HL-60 (cell line): ENCODE data around the gene ZFYVE26.

Source experiments
- DNase-seq, 2 experiments: peaks; one replicate each; pipeline ENCODE4 v3.0.0-alpha.2; 2010 to 2020; ENCODE audit warnings: low read depth in 1 of 2, low spot score in 1 of 2
- H3K27ac ChIP-seq: fragments of 250-450 bp; sonication (Bioruptor Pico); replicated peaks from 2 replicates; pipeline ENCODE4 v1.5.1; 2020; ENCODE audit warnings: mild to moderate bottlenecking, moderate library complexity
- H3K27me3 ChIP-seq: fragments of 250-450 bp; sonication (Bioruptor Pico); 2 replicates; pipeline ENCODE4 v1.5.1; 2021; ENCODE audit warnings: mild to moderate bottlenecking, moderate library complexity; ENCODE audit not compliant: insufficient read depth, poor library complexity, severe bottlenecking
- H3K4me3 ChIP-seq: replicated peaks from 2 replicates; pipeline ENCODE4 v1.5.1; 2011; ENCODE audit warnings: mild to moderate bottlenecking, control low read depth, low read length; ENCODE audit not compliant: insufficient read depth
- GABPA ChIP-seq: IDR thresholded peaks from 2 replicates; pipeline ENCODE4 v1.6.1; 2012; ENCODE audit warnings: low read depth
- POLR2AphosphoS5 ChIP-seq: IDR thresholded peaks from 2 replicates; pipeline ENCODE4 v1.6.1; 2012; ENCODE audit warnings: low read depth
- SPI1 ChIP-seq: IDR thresholded peaks from 2 replicates; pipeline ENCODE4 v1.6.1; 2012; ENCODE audit warnings: low read depth, mild to moderate bottlenecking, borderline replicate concordance
- TF ChIP-seq, protein P1 (sequence below): IDR thresholded peaks from 2 replicates; pipeline ENCODE4 v1.6.1; 2012; ENCODE audit warnings: low read depth; ENCODE audit not compliant: insufficient replicate concordance
- TF ChIP-seq, protein P2 (sequence below): IDR thresholded peaks from one replicate; pipeline ENCODE4 v1.5.1; 2011; ENCODE audit warnings: low read length, control low read depth, inconsistent platforms; ENCODE audit not compliant: insufficient read depth

The ZFYVE26 gene

DNA sequence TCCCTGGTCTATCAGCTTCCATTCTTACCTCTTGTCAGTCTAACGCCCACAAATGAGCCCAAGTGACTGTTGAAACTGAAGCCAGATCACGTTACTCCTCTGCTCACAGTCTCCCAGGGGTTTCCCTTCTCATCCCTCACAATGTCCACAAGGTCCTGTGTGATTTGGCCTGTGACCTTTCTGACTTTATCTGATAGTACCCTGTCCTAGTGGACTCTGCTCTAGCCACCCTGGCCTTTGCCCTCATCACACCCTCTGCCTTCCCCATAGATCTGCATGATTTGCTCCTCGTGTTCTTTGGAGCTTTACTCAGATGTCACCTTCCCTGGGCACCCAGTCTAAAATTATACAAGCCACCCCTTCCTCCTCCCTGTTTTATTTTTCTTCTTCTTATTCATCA is 59.2 kb downstream of the ZFYVE26 start:
- Histone ChIP-seq H3K27ac (no peak overlapping the region), H3K27me3 (no peaks in the 10 kb centered on the region), H3K4me3 (no peak overlapping the region)
- DNase-seq = no peak
- TF ChIP-seq, protein P1, sequence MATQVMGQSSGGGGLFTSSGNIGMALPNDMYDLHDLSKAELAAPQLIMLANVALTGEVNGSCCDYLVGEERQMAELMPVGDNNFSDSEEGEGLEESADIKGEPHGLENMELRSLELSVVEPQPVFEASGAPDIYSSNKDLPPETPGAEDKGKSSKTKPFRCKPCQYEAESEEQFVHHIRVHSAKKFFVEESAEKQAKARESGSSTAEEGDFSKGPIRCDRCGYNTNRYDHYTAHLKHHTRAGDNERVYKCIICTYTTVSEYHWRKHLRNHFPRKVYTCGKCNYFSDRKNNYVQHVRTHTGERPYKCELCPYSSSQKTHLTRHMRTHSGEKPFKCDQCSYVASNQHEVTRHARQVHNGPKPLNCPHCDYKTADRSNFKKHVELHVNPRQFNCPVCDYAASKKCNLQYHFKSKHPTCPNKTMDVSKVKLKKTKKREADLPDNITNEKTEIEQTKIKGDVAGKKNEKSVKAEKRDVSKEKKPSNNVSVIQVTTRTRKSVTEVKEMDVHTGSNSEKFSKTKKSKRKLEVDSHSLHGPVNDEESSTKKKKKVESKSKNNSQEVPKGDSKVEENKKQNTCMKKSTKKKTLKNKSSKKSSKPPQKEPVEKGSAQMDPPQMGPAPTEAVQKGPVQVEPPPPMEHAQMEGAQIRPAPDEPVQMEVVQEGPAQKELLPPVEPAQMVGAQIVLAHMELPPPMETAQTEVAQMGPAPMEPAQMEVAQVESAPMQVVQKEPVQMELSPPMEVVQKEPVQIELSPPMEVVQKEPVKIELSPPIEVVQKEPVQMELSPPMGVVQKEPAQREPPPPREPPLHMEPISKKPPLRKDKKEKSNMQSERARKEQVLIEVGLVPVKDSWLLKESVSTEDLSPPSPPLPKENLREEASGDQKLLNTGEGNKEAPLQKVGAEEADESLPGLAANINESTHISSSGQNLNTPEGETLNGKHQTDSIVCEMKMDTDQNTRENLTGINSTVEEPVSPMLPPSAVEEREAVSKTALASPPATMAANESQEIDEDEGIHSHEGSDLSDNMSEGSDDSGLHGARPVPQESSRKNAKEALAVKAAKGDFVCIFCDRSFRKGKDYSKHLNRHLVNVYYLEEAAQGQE = no peak
- no peak for TF ChIP-seq SPI1
- no peak for TF ChIP-seq POLR2AphosphoS5
- TF ChIP-seq, protein P2, sequence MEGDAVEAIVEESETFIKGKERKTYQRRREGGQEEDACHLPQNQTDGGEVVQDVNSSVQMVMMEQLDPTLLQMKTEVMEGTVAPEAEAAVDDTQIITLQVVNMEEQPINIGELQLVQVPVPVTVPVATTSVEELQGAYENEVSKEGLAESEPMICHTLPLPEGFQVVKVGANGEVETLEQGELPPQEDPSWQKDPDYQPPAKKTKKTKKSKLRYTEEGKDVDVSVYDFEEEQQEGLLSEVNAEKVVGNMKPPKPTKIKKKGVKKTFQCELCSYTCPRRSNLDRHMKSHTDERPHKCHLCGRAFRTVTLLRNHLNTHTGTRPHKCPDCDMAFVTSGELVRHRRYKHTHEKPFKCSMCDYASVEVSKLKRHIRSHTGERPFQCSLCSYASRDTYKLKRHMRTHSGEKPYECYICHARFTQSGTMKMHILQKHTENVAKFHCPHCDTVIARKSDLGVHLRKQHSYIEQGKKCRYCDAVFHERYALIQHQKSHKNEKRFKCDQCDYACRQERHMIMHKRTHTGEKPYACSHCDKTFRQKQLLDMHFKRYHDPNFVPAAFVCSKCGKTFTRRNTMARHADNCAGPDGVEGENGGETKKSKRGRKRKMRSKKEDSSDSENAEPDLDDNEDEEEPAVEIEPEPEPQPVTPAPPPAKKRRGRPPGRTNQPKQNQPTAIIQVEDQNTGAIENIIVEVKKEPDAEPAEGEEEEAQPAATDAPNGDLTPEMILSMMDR = no peak
- TF ChIP-seq GABPA = no peak

DNA sequence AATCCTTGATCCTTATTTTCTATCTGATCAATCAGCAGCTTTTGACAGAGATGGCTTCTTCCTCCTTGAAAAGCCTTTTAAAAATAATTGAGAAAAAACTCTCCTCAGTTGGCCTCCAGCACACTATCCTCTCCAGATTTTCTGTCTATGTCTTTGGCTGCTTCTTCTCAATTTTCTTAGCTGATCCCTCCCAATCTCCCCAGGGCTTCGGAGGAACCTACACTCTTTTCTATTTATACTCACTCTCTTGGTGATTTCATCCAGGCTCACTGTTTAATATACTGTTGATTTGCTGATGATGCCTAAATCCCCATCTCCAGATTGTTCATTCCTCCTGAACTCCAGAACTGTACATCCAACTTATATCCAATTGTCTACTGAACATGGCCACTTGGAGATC is 59.9 kb downstream of the ZFYVE26 start:
- H3K27me3 ChIP-seq = no peaks in the 10 kb centered on the region
- no peak for DNase-seq
- no peak overlapping the region for H3K4me3 ChIP-seq
- H3K27ac ChIP-seq = no peak overlapping the region
- TF ChIP-seq GABPA (no peak), POLR2AphosphoS5 (no peak), SPI1 (no peak)
- TF ChIP-seq, protein P1 = no peak
- TF ChIP-seq, protein P2 = no peak

DNA sequence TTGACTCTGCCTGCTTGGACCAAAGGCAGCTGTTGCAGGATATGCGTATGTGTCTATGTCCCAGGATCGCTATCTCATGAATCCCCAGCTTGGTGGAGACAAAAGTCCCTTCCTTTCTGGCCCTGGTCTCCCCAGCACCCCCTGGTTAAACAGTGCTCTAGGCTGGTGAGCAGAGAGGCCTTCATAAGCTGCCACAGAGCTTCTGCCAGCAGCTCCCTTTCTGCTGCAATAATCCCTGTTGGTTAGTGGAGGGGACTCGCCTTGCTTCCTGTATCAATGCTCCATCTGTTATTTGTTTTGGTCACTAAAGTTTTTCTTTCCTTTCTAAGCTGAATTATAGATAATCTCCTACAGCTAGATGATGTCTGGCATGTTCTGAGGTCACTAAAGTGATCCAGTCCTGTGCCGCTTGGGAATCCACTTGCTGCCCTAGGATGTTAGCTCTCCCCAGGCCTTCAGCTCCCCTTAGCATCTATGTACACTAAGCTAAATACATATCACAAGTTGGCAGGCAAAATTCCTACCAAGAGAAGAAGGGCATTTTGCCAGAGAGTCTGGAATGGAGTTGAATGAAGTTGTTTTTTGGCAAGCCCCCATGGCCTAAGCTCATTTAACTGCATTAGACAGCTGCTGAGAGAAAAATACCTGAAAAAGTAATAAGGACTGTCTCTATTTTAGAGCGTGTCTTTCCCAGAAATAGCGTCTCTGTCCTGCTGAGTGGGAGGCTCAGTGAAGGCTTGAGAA is 66.9 kb downstream of the ZFYVE26 start:
- H3K27ac ChIP-seq = no peak overlapping the region
- no peak for DNase-seq
- TF ChIP-seq, protein P2 = no peak
- TF ChIP-seq SPI1 (no peak), POLR2AphosphoS5 (no peak), GABPA (no peak)
- TF ChIP-seq, protein P1 = no peak
- H3K4me3 ChIP-seq = no peak overlapping the region
- H3K27me3 ChIP-seq = no peaks in the 10 kb centered on the region
